ENCODE data around the gene OAS2.
A peak's percentile ranks its signal among the peaks of the same experiment; 100 is the strongest.
"Not testable (repeated sequence)": the region's sequence is repeated elsewhere in the genome, so short reads cannot be mapped to it uniquely, and the experiment has no call there.

The OAS2 gene

GRCh38 chr12:112987561-112987960 lies 9.2 kb downstream of the OAS2 start:
- in situ Hi-C loops (cut with MboI; ENCODE audit: low sequenced_read_pairs, unreplicated experiment): no loop called here
- no peak for DNase-seq (ENCODE audit: low spot score)
- no peak for TF ChIP-seq CTCF (IDR thresholded peaks at IDR 0.05; ENCODE audit: borderline replicate concordance, control extremely low read depth, extremely low read depth, insufficient read depth, missing control alignments)

- no peak for TF ChIP-seq CTCF (IDR thresholded peaks at IDR 0.05; ENCODE audit: borderline replicate concordance, control extremely low read depth, extremely low read depth, insufficient read depth, missing control alignments)
- no peak for DNase-seq (ENCODE audit: low spot score)
- in situ Hi-C loops (cut with MboI; ENCODE audit: low sequenced_read_pairs, unreplicated experiment): no loop called here
Observed at GRCh38 chr12:112988224-112988623, 9.9 kb downstream of the OAS2 start.

GRCh38 chr12:112988823-112989385 lies 10.6 kb downstream of the OAS2 start:
- DNase-seq (ENCODE audit: low spot score); in situ Hi-C loops (cut with MboI; ENCODE audit: low sequenced_read_pairs, unreplicated experiment): not testable (repeated sequence)

- DNase-seq (ENCODE audit: low spot score): no peak
- no peak for TF ChIP-seq CTCF (IDR thresholded peaks at IDR 0.05; ENCODE audit: borderline replicate concordance, control extremely low read depth, extremely low read depth, insufficient read depth, missing control alignments)
- in situ Hi-C loops (cut with MboI; ENCODE audit: low sequenced_read_pairs, unreplicated experiment): loop anchor here (10.0 kb wide), 1 partner anchor 85 kb away; the partner anchor contains the start of gene OAS1
Observed at GRCh38 chr12:112989806-112990205, 11.5 kb downstream of the OAS2 start.

GRCh38 chr12:112992541-112993398 lies 14.5 kb downstream of the OAS2 start:
- in situ Hi-C loops (cut with MboI; ENCODE audit: low sequenced_read_pairs, unreplicated experiment): loop anchor here (10.0 kb wide), 1 partner anchor 88 kb away; the partner anchor contains the start of gene OAS1

GRCh38 chr12:112995008-112995407 lies 16.7 kb downstream of the OAS2 start:
- DNase-seq (ENCODE audit: low spot score): no peak
- TF ChIP-seq CTCF (IDR thresholded peaks at IDR 0.05; ENCODE audit: borderline replicate concordance, control extremely low read depth, extremely low read depth, insufficient read depth, missing control alignments): no peak
- in situ Hi-C loops (cut with MboI; ENCODE audit: low sequenced_read_pairs, unreplicated experiment): loop anchor here (10.0 kb wide), 1 partner anchor 90 kb away; the partner anchor contains the start of gene OAS1

More at GRCh38 chr12:112992541-112993398, 14.5 kb downstream of the OAS2 start:
- TF ChIP-seq CTCF (IDR thresholded peaks at IDR 0.05; ENCODE audit: borderline replicate concordance, control extremely low read depth, extremely low read depth, insufficient read depth, missing control alignments): peak; percentile 77
- DNase-seq (ENCODE audit: low spot score): peak; percentile 55

- DNase-seq (ENCODE audit: low spot score): no peak
- TF ChIP-seq CTCF (IDR thresholded peaks at IDR 0.05; ENCODE audit: borderline replicate concordance, control extremely low read depth, extremely low read depth, insufficient read depth, missing control alignments): no peak
- in situ Hi-C loops (cut with MboI; ENCODE audit: low sequenced_read_pairs, unreplicated experiment): loop anchor here (10.0 kb wide), 1 partner anchor 92 kb away; the partner anchor contains the start of gene OAS1
Observed at GRCh38 chr12:112996501-112996900, 18.2 kb downstream of the OAS2 start.

Measured in GM13976 (cell line).